ENCODE results near the gene MBD5.

The MBD5 gene

GRCh38 chr2:148557844-148558436 lies 537.0 kb downstream of the MBD5 start:
- Histone ChIP-seq H3K4me1 (ENCODE audit: insufficient read depth, insufficient read length) (peaks cover 4% of the 10 kb centered on the region), H3K27me3 (ENCODE audit: insufficient read depth, insufficient read length) (no peaks in the 10 kb centered on the region), H3K9me3 (ENCODE audit: insufficient read depth, low read length) (peaks cover 5% of the 10 kb centered on the region; the same call in 1 of the 2 replicates), H3K4me3 (ENCODE audit: insufficient read length, low read depth) (no peak overlapping the region), H3K9ac (ENCODE audit: insufficient read length, low read depth) (no peak overlapping the region), H3K36me3 (ENCODE audit: insufficient read depth, insufficient read length, low read length) (no peaks in the 10 kb centered on the region)
- TF ChIP-seq SUZ12 (IDR thresholded peaks at IDR 0.05; ENCODE audit: extremely low read depth, insufficient read depth, insufficient read length) (no peak), YY1 (IDR thresholded peaks at IDR 0.05; ENCODE audit: insufficient read depth, insufficient read length) (no peak), ZNF274 (IDR thresholded peaks at IDR 0.05; ENCODE audit: low read depth, low read length) (no peak)
- no peak for DNase-seq (ENCODE audit: low read depth, low spot score)

- no peak for DNase-seq (ENCODE audit: low read depth, low spot score)
- Histone ChIP-seq H3K36me3 (ENCODE audit: insufficient read depth, insufficient read length, low read length) (no peaks in the 10 kb centered on the region), H3K9me3 (ENCODE audit: insufficient read depth, low read length) (peaks cover 5% of the 10 kb centered on the region; the same call in 1 of the 2 replicates), H3K27me3 (ENCODE audit: insufficient read depth, insufficient read length) (no peaks in the 10 kb centered on the region), H3K4me3 (ENCODE audit: insufficient read length, low read depth) (no peak overlapping the region), H3K9ac (ENCODE audit: insufficient read length, low read depth) (no peak overlapping the region), H3K4me1 (ENCODE audit: insufficient read depth, insufficient read length) (no peaks in the 10 kb centered on the region)
- TF ChIP-seq YY1 (IDR thresholded peaks at IDR 0.05; ENCODE audit: insufficient read depth, insufficient read length) = no peak
These were observed 539.6 kb downstream of the MBD5 start for GRCh38 chr2:148560496-148560895.

GRCh38 chr2:148561389-148561788 lies 540.5 kb downstream of the MBD5 start:
- no peak for DNase-seq (ENCODE audit: low read depth, low spot score)
- TF ChIP-seq SUZ12 (IDR thresholded peaks at IDR 0.05; ENCODE audit: extremely low read depth, insufficient read depth, insufficient read length) (no peak), ZNF274 (IDR thresholded peaks at IDR 0.05; ENCODE audit: low read depth, low read length) (no peak), YY1 (IDR thresholded peaks at IDR 0.05; ENCODE audit: insufficient read depth, insufficient read length) (no peak)
- Histone ChIP-seq H3K4me1 (ENCODE audit: insufficient read depth, insufficient read length) (no peaks in the 10 kb centered on the region), H3K4me3 (ENCODE audit: insufficient read length, low read depth) (no peak overlapping the region), H3K9me3 (ENCODE audit: insufficient read depth, low read length) (peaks cover 5% of the 10 kb centered on the region; the same call in 1 of the 2 replicates), H3K9ac (ENCODE audit: insufficient read length, low read depth) (no peak overlapping the region), H3K27me3 (ENCODE audit: insufficient read depth, insufficient read length) (no peaks in the 10 kb centered on the region), H3K36me3 (ENCODE audit: insufficient read depth, insufficient read length, low read length) (no peaks in the 10 kb centered on the region)

GRCh38 chr2:148565272-148565894 lies 544.5 kb downstream of the MBD5 start:
- H3K9ac ChIP-seq (ENCODE audit: insufficient read length, low read depth) = no peak overlapping the region
- H3K9me3 ChIP-seq (ENCODE audit: insufficient read depth, low read length) = no peaks in the 10 kb centered on the region
- H3K4me3 ChIP-seq (ENCODE audit: insufficient read length, low read depth) = no peak overlapping the region
- H3K27me3 ChIP-seq (ENCODE audit: insufficient read depth, insufficient read length) = no peaks in the 10 kb centered on the region
- DNase-seq (ENCODE audit: low read depth, low spot score) = no peak
- H3K4me1 ChIP-seq (ENCODE audit: insufficient read depth, insufficient read length) = no peaks in the 10 kb centered on the region
- TF ChIP-seq SUZ12 (IDR thresholded peaks at IDR 0.05; ENCODE audit: extremely low read depth, insufficient read depth, insufficient read length) = no peak
- no peak for TF ChIP-seq YY1 (IDR thresholded peaks at IDR 0.05; ENCODE audit: insufficient read depth, insufficient read length)
- no peak for TF ChIP-seq ZNF274 (IDR thresholded peaks at IDR 0.05; ENCODE audit: low read depth, low read length)
- no peaks in the 10 kb centered on the region for H3K36me3 ChIP-seq (ENCODE audit: insufficient read depth, insufficient read length, low read length)

Data from NT2/D1 (cell line).